SU-DHL-6 (cell line): ENCODE data around the gene PPP4R1.
A peak's percentile ranks its signal among the peaks of the same experiment; 100 is the strongest.

Experiments
- H2AFZ ChIP-seq: fragments of 200-600 bp; sonication (generic); 2 replicates; pipeline ENCODE4 v1.6.1; 2014; ENCODE audit warnings: low read depth, mild to moderate bottlenecking, moderate library complexity, mixed read lengths, antibody characterized with exemption, low read length; ENCODE audit not compliant: severe bottlenecking
- H3F3A ChIP-seq: fragments of 200-600 bp; shearing (Covaris generic); 2 replicates; pipeline ENCODE4 v1.6.0; 2016; ENCODE audit warnings: antibody characterized with exemption, mild to moderate bottlenecking; ENCODE audit not compliant: insufficient read depth
- H3K27ac ChIP-seq: fragments of 200-600 bp; sonication (generic); 2 replicates; pipeline ENCODE4 v1.5.1; 2016; ENCODE audit warnings: low read depth, mild to moderate bottlenecking, low read length, moderate library complexity, mixed read lengths
- H3K27me3 ChIP-seq: fragments of 200-600 bp; sonication (generic), shearing (Covaris generic); 2 replicates; pipeline ENCODE4 v1.6.0; 2014; ENCODE audit warnings: mild to moderate bottlenecking, low read length
- H3K36me3 ChIP-seq: fragments of 200-600 bp; sonication (generic); 2 replicates; pipeline ENCODE4 v1.6.1; 2014; ENCODE audit warnings: mild to moderate bottlenecking, low read length, mixed read lengths
- H3K4me2 ChIP-seq: fragments of 300-600, 200-600 bp; shearing (Covaris generic), sonication (generic); 2 replicates; pipeline ENCODE4 v1.6.0; 2014; ENCODE audit warnings: low read length, low read depth, mild to moderate bottlenecking; ENCODE audit not compliant: poor library complexity, severe bottlenecking
- H3K4me3 ChIP-seq: fragments of 200-600 bp; sonication (generic); 2 replicates; pipeline ENCODE4 v1.5.1; 2014; ENCODE audit warnings: antibody characterized with exemption, low read length, mild to moderate bottlenecking, mixed read lengths; ENCODE audit not compliant: insufficient read depth, poor library complexity, severe bottlenecking
- H3K79me2 ChIP-seq: fragments of 200-600 bp; sonication (generic); 2 replicates; pipeline ENCODE4 v1.6.1; 2014; ENCODE audit warnings: mild to moderate bottlenecking, low read length, moderate library complexity; ENCODE audit not compliant: insufficient read depth
- H3K9ac ChIP-seq: fragments of 200-600 bp; sonication (generic); 2 replicates; pipeline ENCODE4 v1.7.0; 2014; ENCODE audit warnings: mild to moderate bottlenecking, low read length
- H3K9me2 ChIP-seq: fragments of 200-600 bp; sonication (generic); replicated peaks from 2 replicates; pipeline ENCODE4 v1.6.1; 2014; ENCODE audit warnings: low read length; ENCODE audit not compliant: insufficient read depth
- H3K9me3 ChIP-seq: fragments of 200-600 bp; sonication (generic); 2 replicates; pipeline ENCODE4 v1.6.1; 2014; ENCODE audit warnings: low read length, mixed read lengths; ENCODE audit not compliant: insufficient read depth
- H4K20me1 ChIP-seq: fragments of 200-600 bp; sonication (generic); 2 replicates; pipeline ENCODE4 v1.6.1; 2014; ENCODE audit warnings: low read depth, mild to moderate bottlenecking, antibody characterized with exemption, low read length, moderate library complexity, mixed read lengths
- EZH2phosphoT487 ChIP-seq: fragments of 200-600 bp; sonication (generic), shearing (Covaris generic); conservative IDR thresholded peaks from 2 replicates; pipeline ENCODE4 v1.6.1; 2018; ENCODE audit warnings: mild to moderate bottlenecking, antibody characterized with exemption, low read length, moderate library complexity, mixed read lengths
- TF ChIP-seq, protein P1 (sequence below): fragments of 200-600 bp; sonication (generic); IDR thresholded peaks from one replicate; pipeline ENCODE4 v1.5.1; 2017; ENCODE audit warnings: antibody characterized with exemption, mild to moderate bottlenecking, low read length, moderate library complexity; ENCODE audit not compliant: insufficient read depth, poor library complexity, severe bottlenecking

PPP4R1 gene

DNA sequence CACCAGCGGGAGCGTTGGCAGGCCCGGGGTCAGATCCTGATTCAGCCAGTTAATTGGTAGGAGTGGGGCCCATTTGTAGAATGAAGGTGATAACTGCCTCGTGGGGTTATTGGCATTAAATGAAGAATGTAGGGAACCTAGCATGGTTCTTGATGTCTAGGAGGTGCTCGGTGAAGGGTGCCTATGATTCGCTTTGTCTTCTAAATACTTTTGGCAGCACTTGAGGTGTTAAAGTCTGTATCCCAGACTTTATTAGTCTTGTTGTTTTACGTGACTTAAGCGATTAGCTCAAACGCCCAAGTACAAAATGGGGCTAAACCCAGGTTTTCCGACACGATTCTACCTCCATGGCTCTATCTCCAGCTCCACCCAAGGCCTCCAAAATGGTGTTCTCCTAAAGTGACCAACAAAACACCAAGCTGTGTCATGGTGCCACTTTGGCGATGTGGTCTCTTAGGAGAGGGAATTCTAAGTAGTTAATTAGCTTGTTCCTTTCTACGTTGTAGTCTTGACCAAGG lies 980 bp upstream of the PPP4R1 start:
- Histone ChIP-seq H2AFZ (peak overlapping the region; percentile 74), H3K4me3 (peak overlapping the region; percentile 54), H3K4me2 (peak overlapping the region; percentile 57), H4K20me1 (0 out of 2 replicates have a peak, but pooled peaks cover under 1% of the 10 kb centered on the region), H3K27ac (no peak overlapping the region), H3K9ac (peak overlapping the region; percentile 79), H3K36me3 (peaks cover 6% of the 10 kb centered on the region; the same call in 1 of the 2 replicates), H3K79me2 (peaks cover 13% of the 10 kb centered on the region), H3K27me3 (no peaks in the 10 kb centered on the region), H3K9me2 (no peaks in the 10 kb centered on the region), H3F3A (peaks cover 14% of the 10 kb centered on the region), H3K9me3 (no peaks in the 10 kb centered on the region)
- TF ChIP-seq, protein P1, sequence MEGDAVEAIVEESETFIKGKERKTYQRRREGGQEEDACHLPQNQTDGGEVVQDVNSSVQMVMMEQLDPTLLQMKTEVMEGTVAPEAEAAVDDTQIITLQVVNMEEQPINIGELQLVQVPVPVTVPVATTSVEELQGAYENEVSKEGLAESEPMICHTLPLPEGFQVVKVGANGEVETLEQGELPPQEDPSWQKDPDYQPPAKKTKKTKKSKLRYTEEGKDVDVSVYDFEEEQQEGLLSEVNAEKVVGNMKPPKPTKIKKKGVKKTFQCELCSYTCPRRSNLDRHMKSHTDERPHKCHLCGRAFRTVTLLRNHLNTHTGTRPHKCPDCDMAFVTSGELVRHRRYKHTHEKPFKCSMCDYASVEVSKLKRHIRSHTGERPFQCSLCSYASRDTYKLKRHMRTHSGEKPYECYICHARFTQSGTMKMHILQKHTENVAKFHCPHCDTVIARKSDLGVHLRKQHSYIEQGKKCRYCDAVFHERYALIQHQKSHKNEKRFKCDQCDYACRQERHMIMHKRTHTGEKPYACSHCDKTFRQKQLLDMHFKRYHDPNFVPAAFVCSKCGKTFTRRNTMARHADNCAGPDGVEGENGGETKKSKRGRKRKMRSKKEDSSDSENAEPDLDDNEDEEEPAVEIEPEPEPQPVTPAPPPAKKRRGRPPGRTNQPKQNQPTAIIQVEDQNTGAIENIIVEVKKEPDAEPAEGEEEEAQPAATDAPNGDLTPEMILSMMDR = no peak
- TF ChIP-seq EZH2phosphoT487 = no peak

DNA sequence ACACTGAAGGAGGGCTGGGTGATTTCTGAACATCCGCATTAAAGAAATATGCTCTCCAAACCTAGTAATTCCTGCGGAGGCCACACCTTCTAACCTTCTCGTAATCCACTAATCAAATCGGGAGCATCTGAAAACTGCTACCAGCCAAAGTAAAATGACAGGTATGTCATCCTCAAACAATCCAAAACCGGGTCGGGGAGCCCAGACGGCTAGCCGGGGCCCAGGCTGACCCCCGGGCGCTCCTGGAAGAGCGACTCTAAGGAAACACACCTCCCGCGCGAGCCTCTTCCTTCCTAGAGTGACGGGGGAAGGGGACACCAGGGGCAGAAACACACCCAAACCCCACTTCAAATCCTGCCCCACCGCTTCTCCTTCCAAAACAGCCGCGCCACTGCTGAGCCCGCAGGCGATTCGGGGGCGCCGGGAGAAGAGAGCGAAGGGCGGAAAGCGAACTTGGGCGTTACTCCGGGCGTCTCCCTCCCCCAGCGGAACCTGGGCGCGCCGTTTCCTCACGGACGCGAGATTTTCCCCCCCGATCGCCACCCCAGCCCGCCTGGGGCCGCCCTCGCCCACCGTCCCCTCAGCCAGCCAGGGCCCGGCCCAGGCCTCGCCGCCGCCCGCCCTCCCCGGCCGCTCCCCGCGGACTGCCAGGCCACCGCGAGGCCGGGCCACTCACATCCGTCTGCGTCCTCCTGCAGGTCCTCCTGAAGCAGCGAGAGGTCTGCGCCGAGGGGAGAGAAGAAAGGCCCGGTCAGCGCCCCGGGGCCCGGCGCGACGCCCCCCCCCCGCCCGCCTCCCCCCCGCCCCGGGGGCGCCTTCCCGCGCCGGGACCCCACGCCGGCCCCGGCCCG lies 584 bp downstream of the PPP4R1 start:
- Histone ChIP-seq H3K9me3 (no peaks in the 10 kb centered on the region), H3K4me3 (peak overlapping the region; percentile 91), H3K9ac (peak overlapping the region; percentile 79), H3K27me3 (no peaks in the 10 kb centered on the region), H3K27ac (peak overlapping the region; percentile 45), H2AFZ (peak overlapping the region; percentile 82), H3F3A (peaks cover 14% of the 10 kb centered on the region), H3K9me2 (no peaks in the 10 kb centered on the region), H3K4me2 (peak overlapping the region; percentile 88), H4K20me1 (0 out of 2 replicates have a peak, but pooled peaks cover 5% of the 10 kb centered on the region), H3K79me2 (peaks cover 27% of the 10 kb centered on the region), H3K36me3 (peaks cover 6% of the 10 kb centered on the region; the same call in 1 of the 2 replicates)
- no peak for TF ChIP-seq EZH2phosphoT487
- TF ChIP-seq, protein P1 = no peak

DNA sequence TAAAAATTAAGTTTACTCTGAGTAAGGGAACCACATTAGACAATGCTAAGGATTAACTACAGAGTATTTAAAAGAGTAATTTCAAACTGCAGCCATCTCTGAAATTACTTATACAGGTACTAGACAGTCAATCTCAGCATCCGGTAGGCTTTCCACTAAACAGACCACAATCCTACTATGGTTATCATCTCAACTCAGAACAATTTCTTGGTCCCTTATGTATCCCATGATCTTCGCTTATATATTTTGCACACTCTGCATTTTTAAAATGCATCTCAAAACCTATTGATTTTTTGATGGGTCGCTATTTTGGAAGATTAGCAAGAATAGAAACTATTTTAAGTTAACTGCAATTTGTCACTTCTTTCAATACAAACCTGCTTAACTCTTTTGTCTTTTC lies 1.4 kb downstream of the PPP4R1 start:
- H3K4me2 ChIP-seq = peak overlapping the region; percentile 88
- no peak for TF ChIP-seq EZH2phosphoT487
- TF ChIP-seq, protein P1 = no peak
- H3K79me2 ChIP-seq = peaks cover 35% of the 10 kb centered on the region
- peaks cover 6% of the 10 kb centered on the region; the same call in 1 of the 2 replicates for H3K36me3 ChIP-seq
- H3K9ac ChIP-seq = peak overlapping the region; percentile 79
- H3F3A ChIP-seq = peaks cover 14% of the 10 kb centered on the region
- no peaks in the 10 kb centered on the region for H3K9me2 ChIP-seq
- H3K27ac ChIP-seq = peak overlapping the region; percentile 45
- H3K4me3 ChIP-seq = peak overlapping the region; percentile 91
- H4K20me1 ChIP-seq = 0 out of 2 replicates have a peak, but pooled peaks cover 5% of the 10 kb centered on the region
- H3K9me3 ChIP-seq = no peaks in the 10 kb centered on the region
- no peaks in the 10 kb centered on the region for H3K27me3 ChIP-seq
- H2AFZ ChIP-seq = no peak overlapping the region
